ENCODE data around the gene IFT57.
"Not testable (repeated sequence)": the region's sequence is repeated elsewhere in the genome, so short reads cannot be mapped to it uniquely, and the experiment has no call there.

The IFT57 gene

DNA sequence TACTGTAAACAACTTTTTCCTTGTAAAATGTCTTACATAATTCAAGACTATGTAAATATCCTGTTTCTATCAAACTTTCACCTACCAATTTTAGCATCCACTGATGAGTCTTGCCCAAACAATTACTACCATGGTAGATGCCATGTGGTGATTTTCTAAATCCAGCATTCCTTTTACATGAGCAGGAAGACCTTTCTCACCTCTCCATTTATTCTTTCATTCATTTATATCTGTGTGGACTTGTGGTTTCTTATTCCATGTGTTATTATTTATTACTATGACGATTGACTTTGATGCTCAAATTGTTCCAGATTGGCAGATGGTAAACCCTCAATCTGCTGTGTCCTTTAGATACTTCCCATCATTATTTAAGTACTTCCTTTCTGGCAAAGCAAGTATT is 62.4 kb downstream of the IFT57 start:
- Mint-ChIP-seq H3K4me3 (no peak overlapping the region), H3K27ac (no peak overlapping the region), H3K9me3 (ENCODE audit: low read depth) (no peaks in the 10 kb centered on the region), H3K36me3 (peaks cover 5% of the 10 kb centered on the region), H3K27me3 (no peaks in the 10 kb centered on the region), H3K4me1 (ENCODE audit: low read depth) (peaks cover 6% of the 10 kb centered on the region)

DNA sequence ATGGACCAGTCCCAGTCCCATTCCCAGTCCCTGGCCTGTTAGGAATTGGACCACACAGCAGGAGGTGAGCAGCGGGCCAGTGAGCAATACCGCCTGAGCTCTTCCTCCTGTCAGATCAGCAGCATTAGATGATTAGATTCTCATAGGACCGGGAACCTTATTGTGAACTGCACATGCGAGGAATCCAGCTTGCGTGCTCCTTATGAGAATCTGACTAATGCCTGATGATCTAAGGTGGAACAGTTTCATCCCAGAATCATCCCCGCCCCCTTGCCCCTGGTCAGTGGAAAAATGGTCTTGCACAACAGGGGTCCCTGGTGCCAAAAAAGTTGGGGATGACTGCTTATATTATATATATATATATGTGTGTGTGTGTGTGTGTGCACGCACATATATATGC is 63.1 kb downstream of the IFT57 start:
- Mint-ChIP-seq H3K27ac (no peak overlapping the region), H3K9me3 (ENCODE audit: low read depth) (no peaks in the 10 kb centered on the region), H3K27me3 (no peaks in the 10 kb centered on the region), H3K4me3 (no peak overlapping the region), H3K4me1 (ENCODE audit: low read depth) (peaks cover 6% of the 10 kb centered on the region), H3K36me3 (peaks cover 5% of the 10 kb centered on the region)

DNA sequence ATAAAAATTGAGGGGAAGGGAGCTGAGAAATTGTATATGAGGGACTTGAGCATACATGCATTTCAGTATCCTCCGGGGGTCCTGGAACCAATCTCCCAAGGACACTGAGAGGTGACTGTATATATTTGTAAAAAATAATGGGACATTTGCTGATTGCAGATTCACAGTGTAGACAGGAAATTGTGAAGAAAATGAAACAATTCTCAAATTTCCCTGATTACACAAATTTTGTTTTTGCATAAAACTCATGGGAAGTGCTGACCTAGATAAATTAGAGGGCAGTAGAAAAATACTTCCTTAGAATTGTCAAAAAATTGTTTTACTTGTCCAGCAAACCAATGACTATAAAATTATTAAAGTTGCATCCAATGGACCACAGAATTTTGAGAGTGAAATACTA is 64.0 kb downstream of the IFT57 start:
- H3K4me1 Mint-ChIP-seq (ENCODE audit: low read depth) = peaks cover 12% of the 10 kb centered on the region
- no peak overlapping the region for H3K27ac Mint-ChIP-seq
- peaks cover 5% of the 10 kb centered on the region for H3K36me3 Mint-ChIP-seq
- H3K4me3 Mint-ChIP-seq = no peak overlapping the region
- H3K27me3 Mint-ChIP-seq = no peaks in the 10 kb centered on the region
- no peaks in the 10 kb centered on the region for H3K9me3 Mint-ChIP-seq (ENCODE audit: low read depth)

DNA sequence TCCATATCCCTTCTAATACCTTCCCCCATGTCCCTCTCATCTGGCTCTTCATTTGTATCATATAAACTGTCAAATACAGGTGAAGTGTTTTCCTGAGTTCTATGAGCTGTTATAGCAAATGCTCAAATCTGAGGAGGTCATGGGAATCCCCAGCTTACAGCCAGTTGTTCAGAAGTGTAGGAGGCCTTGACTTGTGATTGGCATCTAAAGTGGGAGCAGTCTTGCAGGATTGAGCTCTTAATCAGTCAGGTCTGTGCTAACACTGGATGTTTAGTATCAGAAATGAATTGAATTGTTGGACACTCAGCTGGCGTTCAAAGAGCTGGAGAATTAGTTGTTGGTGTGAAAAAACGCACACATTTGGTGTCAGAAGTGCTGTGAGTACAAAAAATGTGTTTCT is 65.0 kb downstream of the IFT57 start:
- Mint-ChIP-seq H3K9me3 (ENCODE audit: low read depth) (no peaks in the 10 kb centered on the region), H3K27ac (no peak overlapping the region), H3K36me3 (no peaks in the 10 kb centered on the region), H3K4me3 (no peak overlapping the region), H3K4me1 (ENCODE audit: low read depth) (peaks cover 18% of the 10 kb centered on the region), H3K27me3 (no peaks in the 10 kb centered on the region)

DNA sequence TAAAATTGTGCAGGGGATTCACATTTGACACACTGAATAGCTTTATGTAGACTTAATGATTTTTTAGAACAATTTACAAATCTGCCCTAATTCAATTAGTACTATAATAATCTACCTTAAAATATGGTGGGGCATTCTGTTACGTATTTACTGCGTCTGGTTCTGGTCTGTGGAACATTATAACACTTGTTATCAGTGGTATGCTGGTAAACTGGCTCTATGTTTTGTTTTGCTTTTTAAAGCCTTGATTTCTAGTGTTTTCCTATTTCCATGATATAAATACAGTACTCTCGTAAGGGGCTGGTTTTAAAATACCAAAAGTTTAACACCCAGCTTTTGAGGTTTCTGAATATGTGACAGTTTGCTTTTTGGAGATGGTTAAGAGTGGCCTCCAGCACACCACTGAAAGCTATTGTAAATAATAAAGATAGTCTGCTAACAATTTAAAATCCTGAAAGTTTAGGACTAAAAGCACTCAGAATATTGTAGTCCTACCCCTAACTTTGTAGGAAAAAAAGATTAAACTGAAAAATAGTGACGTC is 65.8 kb downstream of the IFT57 start:
- Mint-ChIP-seq H3K4me3 (no peak overlapping the region), H3K27ac (no peak overlapping the region), H3K36me3 (no peaks in the 10 kb centered on the region), H3K4me1 (ENCODE audit: low read depth) (peaks cover 18% of the 10 kb centered on the region), H3K27me3 (no peaks in the 10 kb centered on the region), H3K9me3 (ENCODE audit: low read depth) (no peaks in the 10 kb centered on the region)

DNA sequence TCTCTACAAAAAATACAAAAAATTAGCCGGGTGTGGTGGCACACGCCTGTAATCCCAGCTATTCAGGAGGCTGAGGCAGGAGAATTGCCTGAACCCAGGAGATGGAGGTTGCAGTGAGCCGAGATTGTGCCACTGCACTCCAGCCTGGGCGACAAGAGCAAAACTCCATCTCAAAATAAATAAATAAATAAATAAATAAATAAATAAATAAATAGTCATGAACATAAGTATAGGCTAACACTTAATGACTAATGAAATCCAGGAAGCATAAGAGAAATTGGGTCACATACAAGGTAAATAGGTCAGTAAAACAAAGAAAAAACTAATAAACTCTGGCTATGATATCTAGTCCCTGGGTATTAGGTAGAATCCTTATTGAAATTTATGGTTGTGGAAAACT is 66.6 kb downstream of the IFT57 start:
- H3K27ac Mint-ChIP-seq; H3K4me3 Mint-ChIP-seq; H3K9me3 Mint-ChIP-seq (ENCODE audit: low read depth); H3K27me3 Mint-ChIP-seq; H3K36me3 Mint-ChIP-seq: not testable (repeated sequence)
- H3K4me1 Mint-ChIP-seq (ENCODE audit: low read depth) = peaks cover 18% of the 10 kb centered on the region

DNA sequence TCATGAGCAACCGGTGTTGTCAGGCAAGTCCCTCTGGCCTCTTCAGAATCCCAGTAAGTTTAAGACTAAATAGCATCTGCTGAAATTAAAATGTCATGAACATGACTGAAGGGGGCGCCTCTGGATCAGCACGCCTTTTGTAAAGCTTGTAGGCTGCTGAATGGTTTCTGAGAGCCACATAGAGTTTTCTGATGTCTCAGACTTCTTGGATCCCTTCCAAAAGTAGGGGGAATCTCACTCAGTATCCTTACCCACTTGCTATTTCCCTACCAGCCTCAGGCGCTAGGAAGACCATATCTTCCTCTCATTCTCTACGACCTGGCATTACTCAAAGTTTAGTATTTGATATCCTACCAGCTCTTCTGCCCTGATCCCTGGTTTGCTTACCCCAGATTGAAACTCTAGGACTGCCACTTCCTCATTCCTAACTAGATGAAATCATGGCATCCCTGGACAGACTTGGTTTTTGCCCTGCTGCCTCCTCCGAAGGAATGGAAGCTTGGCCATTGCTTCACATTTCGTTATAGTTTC is 68.7 kb downstream of the IFT57 start:
- no peaks in the 10 kb centered on the region for H3K27me3 Mint-ChIP-seq
- H3K36me3 Mint-ChIP-seq = peaks cover 3% of the 10 kb centered on the region
- peaks cover 17% of the 10 kb centered on the region for H3K4me1 Mint-ChIP-seq (ENCODE audit: low read depth)
- no peaks in the 10 kb centered on the region for H3K9me3 Mint-ChIP-seq (ENCODE audit: low read depth)
- H3K27ac Mint-ChIP-seq = no peak overlapping the region
- no peak overlapping the region for H3K4me3 Mint-ChIP-seq

DNA sequence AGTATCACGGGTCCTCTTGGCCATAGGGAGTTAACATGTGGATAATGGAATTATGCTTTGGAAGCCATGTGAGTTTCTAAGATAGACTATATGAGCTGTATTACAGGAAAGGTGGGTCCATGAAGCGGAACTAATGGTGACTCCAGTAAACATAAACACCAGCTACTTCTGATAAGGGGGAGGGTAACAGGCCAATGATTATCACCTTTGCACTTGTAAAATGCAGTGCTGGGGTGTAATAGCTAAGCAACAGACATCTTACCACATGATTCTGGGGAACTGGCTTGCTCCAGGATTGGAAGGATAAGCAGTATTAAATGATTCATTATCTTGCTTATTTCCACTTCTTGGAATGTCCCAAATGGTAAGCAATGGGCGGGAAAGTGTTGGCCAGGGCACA is 70.0 kb downstream of the IFT57 start:
- Mint-ChIP-seq H3K27ac (no peak overlapping the region), H3K4me1 (ENCODE audit: low read depth) (peaks cover 15% of the 10 kb centered on the region), H3K36me3 (peaks cover 3% of the 10 kb centered on the region), H3K4me3 (no peak overlapping the region), H3K27me3 (no peaks in the 10 kb centered on the region), H3K9me3 (ENCODE audit: low read depth) (no peaks in the 10 kb centered on the region)

DNA sequence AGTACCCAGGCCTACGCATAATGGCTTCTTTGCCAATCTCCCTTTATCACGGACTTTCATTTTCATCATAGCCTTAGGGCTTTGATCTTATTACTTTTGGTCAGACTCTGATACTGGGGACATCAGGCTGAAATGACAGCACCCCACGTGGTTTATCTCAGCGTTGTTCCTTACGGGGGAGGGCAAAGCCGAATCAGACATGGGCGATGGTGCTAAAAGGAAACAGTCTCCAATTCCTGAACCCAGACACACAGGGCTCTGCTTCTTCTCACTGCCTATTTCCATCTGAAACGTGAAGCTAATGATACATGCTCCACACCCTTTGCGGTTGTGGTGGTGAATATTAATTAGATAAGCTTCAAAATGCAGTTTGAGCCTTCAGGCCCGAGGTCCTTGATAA is 72.0 kb downstream of the IFT57 start:
- Mint-ChIP-seq H3K9me3 (ENCODE audit: low read depth) (no peaks in the 10 kb centered on the region), H3K27ac (no peak overlapping the region), H3K4me1 (ENCODE audit: low read depth) (peaks cover 18% of the 10 kb centered on the region), H3K27me3 (no peaks in the 10 kb centered on the region), H3K36me3 (peaks cover 14% of the 10 kb centered on the region), H3K4me3 (no peak overlapping the region)

DNA sequence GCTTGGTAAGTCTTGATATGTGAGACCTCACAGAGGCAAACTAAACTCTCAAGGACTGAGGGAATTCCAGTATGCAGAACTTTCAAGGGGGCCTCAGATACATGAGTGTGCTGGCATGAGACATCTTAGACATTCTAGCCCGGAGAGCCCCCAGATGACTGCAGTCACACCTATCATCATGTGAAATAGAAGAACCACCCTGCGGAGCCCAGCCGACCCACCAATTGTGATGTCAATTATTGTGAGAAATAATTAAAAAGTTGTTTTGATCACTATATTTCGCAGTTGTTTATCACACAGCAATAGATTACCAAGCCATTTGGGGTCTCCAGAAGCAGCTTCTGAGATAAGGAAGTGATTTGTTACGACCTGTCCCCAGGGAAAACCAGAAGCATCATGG is 76.1 kb downstream of the IFT57 start:
- Mint-ChIP-seq H3K27ac (no peak overlapping the region), H3K4me3 (no peak overlapping the region), H3K9me3 (ENCODE audit: low read depth) (no peaks in the 10 kb centered on the region), H3K27me3 (no peaks in the 10 kb centered on the region), H3K4me1 (ENCODE audit: low read depth) (peaks cover 14% of the 10 kb centered on the region), H3K36me3 (peaks cover 14% of the 10 kb centered on the region)

DNA sequence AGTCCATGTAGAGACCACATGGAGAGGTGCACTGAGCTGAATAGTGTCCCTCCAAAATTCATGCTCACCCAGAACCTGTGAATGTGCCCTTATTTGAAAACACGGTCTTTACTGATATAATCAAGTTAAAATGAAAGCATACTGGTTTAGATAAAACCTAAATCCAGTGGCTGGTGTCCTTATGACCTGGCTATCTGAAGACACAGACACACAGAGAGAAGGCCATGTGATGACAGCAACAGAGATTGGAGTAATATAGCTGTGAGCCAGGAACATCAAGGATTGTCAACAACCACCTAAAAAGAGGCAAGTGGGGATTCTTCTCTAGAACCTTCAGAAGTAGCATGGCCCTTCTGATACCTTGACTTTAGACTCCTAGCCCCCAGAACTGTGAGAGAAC is 76.6 kb downstream of the IFT57 start:
- Mint-ChIP-seq H3K4me3 (no peak overlapping the region), H3K27me3 (no peaks in the 10 kb centered on the region), H3K9me3 (ENCODE audit: low read depth) (peaks cover 3% of the 10 kb centered on the region), H3K27ac (no peak overlapping the region), H3K36me3 (peaks cover 17% of the 10 kb centered on the region), H3K4me1 (ENCODE audit: low read depth) (peaks cover 16% of the 10 kb centered on the region)

DNA sequence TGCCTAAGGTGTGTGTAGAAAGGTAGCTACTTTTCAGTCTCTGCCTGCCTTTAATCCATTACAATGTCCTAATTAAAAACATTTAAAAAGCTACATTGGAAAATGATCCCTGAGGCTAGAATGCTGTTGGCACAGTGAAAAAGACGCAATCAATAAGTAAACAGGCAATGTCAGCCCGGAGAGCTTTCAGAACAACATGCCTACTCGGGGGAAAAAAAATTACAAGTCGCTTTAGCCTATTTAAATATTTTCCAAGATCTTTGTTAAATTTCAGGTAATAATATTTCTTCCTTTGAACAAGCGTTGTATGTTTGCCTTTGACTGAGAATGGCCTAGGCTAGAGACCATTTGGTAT is 84.8 kb downstream of the IFT57 start:
- Mint-ChIP-seq H3K9me3 (ENCODE audit: low read depth) (peaks cover 3% of the 10 kb centered on the region), H3K27ac (no peak overlapping the region), H3K4me3 (no peak overlapping the region), H3K27me3 (no peaks in the 10 kb centered on the region), H3K4me1 (ENCODE audit: low read depth) (peaks cover 65% of the 10 kb centered on the region), H3K36me3 (peaks cover 51% of the 10 kb centered on the region)

DNA sequence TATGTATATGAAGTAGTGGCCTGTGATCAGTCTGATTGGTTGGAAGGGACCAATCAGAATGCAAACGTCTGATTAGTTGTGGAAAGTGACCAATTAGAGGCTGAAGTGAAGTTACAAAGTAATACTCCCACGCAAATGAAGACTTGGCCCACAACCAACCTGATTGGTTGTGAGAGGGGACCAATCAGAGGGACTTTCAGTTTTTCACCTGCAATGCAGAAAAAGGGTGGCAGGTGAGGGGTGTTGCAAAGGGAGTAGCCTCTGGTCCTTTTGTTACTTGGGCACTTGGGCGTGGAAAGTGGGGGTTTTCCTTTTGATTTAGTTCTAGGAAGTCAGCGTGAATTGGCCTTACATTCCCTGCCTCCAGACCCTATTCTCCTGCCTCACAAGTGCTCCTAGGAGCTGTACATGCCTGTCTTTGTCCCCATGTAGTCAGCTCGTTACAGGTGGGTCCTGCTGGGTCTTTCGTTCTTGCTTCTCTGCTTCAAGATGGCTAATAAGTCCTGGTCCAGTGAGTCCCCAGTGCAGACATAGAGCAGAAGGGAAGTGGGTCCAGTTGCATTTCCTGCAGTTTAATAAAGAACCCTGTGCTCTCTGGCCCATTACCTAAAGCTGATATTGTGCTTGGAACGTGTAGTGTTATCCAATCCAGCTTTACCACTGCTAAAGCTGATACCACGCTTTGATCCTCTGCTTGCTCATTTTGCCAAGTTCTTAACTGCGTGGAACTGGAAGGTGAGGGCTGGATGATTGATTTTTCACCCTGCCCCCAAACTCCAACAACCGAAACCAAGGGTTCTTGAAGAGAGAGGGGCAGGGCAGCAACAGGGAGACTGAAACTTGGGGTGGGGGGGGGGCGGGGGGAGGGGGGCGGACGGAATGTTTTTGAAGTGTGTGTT is 85.4 kb downstream of the IFT57 start:
- Mint-ChIP-seq H3K4me1 (ENCODE audit: low read depth) (peaks cover 66% of the 10 kb centered on the region), H3K36me3 (peaks cover 57% of the 10 kb centered on the region)

DNA sequence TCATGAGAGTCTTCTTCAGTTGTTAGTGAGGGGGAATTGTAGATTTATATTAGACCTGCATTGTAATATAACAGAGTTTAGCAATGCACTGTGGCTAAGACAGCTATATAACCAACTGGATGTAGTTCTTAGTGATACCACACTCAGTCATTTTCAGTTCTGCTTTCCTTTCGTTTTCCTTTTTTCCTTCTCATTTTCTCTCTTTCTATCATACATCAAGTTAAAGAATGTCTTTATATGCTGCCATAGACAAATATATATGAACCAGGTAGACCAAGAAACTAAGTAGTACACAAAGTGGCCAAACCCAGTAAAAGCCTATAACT is 87.7 kb downstream of the IFT57 start:
- Mint-ChIP-seq H3K27me3 (no peaks in the 10 kb centered on the region), H3K36me3 (peaks cover 60% of the 10 kb centered on the region), H3K4me3 (peak overlapping the region; percentile 73), H3K4me1 (ENCODE audit: low read depth) (peaks cover 82% of the 10 kb centered on the region), H3K27ac (peak overlapping the region; percentile 95), H3K9me3 (ENCODE audit: low read depth) (no peaks in the 10 kb centered on the region)

More for the DNA sequence above, 85.4 kb downstream of the IFT57 start:
- Mint-ChIP-seq H3K27ac (peak overlapping the region; percentile 72), H3K9me3 (ENCODE audit: low read depth) (peaks cover 3% of the 10 kb centered on the region), H3K27me3 (no peaks in the 10 kb centered on the region), H3K4me3 (peak overlapping the region; percentile 46)

DNA sequence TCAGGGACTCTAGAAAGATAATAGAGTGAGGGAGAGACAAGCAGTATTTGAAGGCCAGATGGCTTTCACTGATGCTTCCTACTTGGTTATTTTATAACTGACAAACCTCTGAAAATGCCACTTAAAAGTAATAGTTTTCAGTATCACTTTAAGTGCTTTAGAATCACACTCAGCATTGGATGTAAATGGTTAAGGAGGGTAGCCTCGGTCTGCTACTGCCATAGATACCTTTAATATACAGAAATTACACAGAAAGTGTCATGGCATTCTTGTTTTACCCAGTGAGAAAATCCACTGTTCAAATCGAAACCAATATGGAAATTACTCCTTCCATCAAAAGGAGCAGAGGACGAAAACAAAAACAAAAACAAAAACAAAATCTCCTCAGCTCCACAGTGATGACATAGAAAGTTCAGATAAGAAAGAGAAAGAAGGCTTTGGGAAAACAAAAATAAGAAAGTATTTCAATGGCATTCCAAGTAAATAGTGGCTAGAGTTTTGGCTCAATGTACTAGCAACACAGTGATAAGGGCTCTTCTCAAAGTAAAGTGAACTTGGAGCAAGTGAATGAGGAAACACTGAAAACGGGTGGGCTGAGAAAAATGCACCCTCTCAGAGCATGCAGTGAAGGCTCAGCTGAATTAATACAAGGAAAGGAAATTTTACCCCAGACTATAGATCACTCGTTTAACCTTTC is 88.2 kb downstream of the IFT57 start:
- Mint-ChIP-seq H3K4me1 (ENCODE audit: low read depth) (peaks cover 84% of the 10 kb centered on the region), H3K27ac (peak overlapping the region; percentile 95), H3K27me3 (no peaks in the 10 kb centered on the region), H3K36me3 (peaks cover 63% of the 10 kb centered on the region), H3K4me3 (peak overlapping the region; percentile 73), H3K9me3 (ENCODE audit: low read depth) (no peaks in the 10 kb centered on the region)

All from activated naive CD8-positive, alpha-beta T cell (primary cell).